HL-60 (cell line): ENCODE data around the gene TNC.

Experiments
- SPI1 ChIP-seq: IDR thresholded peaks from 2 replicates; pipeline ENCODE4 v1.6.1; 2012; ENCODE audit warnings: low read depth, mild to moderate bottlenecking, borderline replicate concordance
- TF ChIP-seq, protein P1 (sequence below): IDR thresholded peaks from one replicate; pipeline ENCODE4 v1.5.1; 2011; ENCODE audit warnings: low read length, control low read depth, inconsistent platforms; ENCODE audit not compliant: insufficient read depth
- TF ChIP-seq, protein P2 (sequence below): IDR thresholded peaks from 2 replicates; pipeline ENCODE4 v1.6.1; 2012; ENCODE audit warnings: low read depth; ENCODE audit not compliant: insufficient replicate concordance

DNA sequence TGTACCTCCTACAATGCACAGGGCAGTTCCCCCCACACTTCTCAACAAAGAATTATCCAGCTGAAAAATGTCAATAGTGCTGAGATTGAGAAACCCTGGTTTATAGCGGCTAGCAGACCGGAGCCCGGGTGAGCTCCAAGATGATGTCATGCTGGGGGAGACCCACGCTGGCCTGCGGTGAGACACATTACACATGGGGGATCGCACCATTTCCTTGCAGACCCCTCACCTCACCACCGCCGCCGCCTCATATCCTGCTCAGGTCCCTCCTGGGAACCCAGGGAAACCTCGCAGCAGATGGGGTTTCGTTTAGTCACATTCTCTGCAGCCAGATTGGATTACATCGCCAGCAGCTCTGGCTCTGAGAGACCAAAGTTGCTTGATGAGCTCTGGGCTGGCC lies 14.7 kb upstream of the TNC start:
- no peak for TF ChIP-seq SPI1
- TF ChIP-seq, protein P1, sequence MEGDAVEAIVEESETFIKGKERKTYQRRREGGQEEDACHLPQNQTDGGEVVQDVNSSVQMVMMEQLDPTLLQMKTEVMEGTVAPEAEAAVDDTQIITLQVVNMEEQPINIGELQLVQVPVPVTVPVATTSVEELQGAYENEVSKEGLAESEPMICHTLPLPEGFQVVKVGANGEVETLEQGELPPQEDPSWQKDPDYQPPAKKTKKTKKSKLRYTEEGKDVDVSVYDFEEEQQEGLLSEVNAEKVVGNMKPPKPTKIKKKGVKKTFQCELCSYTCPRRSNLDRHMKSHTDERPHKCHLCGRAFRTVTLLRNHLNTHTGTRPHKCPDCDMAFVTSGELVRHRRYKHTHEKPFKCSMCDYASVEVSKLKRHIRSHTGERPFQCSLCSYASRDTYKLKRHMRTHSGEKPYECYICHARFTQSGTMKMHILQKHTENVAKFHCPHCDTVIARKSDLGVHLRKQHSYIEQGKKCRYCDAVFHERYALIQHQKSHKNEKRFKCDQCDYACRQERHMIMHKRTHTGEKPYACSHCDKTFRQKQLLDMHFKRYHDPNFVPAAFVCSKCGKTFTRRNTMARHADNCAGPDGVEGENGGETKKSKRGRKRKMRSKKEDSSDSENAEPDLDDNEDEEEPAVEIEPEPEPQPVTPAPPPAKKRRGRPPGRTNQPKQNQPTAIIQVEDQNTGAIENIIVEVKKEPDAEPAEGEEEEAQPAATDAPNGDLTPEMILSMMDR: no peak
- TF ChIP-seq, protein P2, sequence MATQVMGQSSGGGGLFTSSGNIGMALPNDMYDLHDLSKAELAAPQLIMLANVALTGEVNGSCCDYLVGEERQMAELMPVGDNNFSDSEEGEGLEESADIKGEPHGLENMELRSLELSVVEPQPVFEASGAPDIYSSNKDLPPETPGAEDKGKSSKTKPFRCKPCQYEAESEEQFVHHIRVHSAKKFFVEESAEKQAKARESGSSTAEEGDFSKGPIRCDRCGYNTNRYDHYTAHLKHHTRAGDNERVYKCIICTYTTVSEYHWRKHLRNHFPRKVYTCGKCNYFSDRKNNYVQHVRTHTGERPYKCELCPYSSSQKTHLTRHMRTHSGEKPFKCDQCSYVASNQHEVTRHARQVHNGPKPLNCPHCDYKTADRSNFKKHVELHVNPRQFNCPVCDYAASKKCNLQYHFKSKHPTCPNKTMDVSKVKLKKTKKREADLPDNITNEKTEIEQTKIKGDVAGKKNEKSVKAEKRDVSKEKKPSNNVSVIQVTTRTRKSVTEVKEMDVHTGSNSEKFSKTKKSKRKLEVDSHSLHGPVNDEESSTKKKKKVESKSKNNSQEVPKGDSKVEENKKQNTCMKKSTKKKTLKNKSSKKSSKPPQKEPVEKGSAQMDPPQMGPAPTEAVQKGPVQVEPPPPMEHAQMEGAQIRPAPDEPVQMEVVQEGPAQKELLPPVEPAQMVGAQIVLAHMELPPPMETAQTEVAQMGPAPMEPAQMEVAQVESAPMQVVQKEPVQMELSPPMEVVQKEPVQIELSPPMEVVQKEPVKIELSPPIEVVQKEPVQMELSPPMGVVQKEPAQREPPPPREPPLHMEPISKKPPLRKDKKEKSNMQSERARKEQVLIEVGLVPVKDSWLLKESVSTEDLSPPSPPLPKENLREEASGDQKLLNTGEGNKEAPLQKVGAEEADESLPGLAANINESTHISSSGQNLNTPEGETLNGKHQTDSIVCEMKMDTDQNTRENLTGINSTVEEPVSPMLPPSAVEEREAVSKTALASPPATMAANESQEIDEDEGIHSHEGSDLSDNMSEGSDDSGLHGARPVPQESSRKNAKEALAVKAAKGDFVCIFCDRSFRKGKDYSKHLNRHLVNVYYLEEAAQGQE: no peak
